ENCODE measurements around the gene QRICH1. TPM values are rescaled to one million over a fixed set of nuclear protein-coding genes. Genes with fewer than 3 reads are reported as not detected.

Gene QRICH1
- total and polyA plus RNA-seq, 2 of the 13 experiments (the other 11 are each of a cell fraction or from before 2014, with no cell fraction given): 52.6 to 102 TPM

GRCh38 chr3:49021813-49022687 is 71.8 kb downstream of the QRICH1 start, which contains the start of gene NDUFAF3 (continued):
- TF ChIP-seq ZIK1 (CRISPR knock-in tag; IDR thresholded peaks at IDR 0.05; ENCODE audit: borderline replicate concordance, low read depth) (no peak), ZNF292 (CRISPR knock-in tag; IDR thresholded peaks at IDR 0.05; ENCODE audit: borderline replicate concordance, low read depth) (no peak), THYN1 (CRISPR knock-in tag; IDR thresholded peaks at IDR 0.05; ENCODE audit: borderline replicate concordance, low read depth) (no peak), KIAA2018 (CRISPR knock-in tag; IDR thresholded peaks at IDR 0.05; ENCODE audit: borderline replicate concordance) (no peak), REL (CRISPR knock-in tag; conservative IDR thresholded peaks at IDR 0.05) (peak; percentile 28; the same call in 1 of the 2 replicates), MATR3 (CRISPR knock-in tag; IDR thresholded peaks at IDR 0.05) (no peak), POLR2A (IDR thresholded peaks at IDR 0.05; ENCODE audit: insufficient read depth in 1 of 2, low read depth in 2 of 2, low read length in 2 of 2) (peak in 1 of 2 experiments; percentile 95; a peak in 2 of 4 replicates), ATF5 (CRISPR knock-in tag; IDR thresholded peaks at IDR 0.05; ENCODE audit: low read depth) (peak; percentile 2; the same call in 1 of the 2 replicates), FOXC1 (CRISPR knock-in tag; IDR thresholded peaks at IDR 0.05; ENCODE audit: borderline replicate concordance) (peak; percentile 52), KDM4B (CRISPR knock-in tag; IDR thresholded peaks at IDR 0.05) (no peak), SMARCE1 (IDR thresholded peaks at IDR 0.05; ENCODE audit: borderline replicate concordance) (no peak), GABPA (IDR thresholded peaks at IDR 0.05; ENCODE audit: low read depth, low read length) (no peak), GABPA (CRISPR knock-in tag; IDR thresholded peaks at IDR 0.05; ENCODE audit: low read depth) (peak; percentile 55), PREB (CRISPR knock-in tag; IDR thresholded peaks at IDR 0.05) (no peak)

All from HepG2 (cell line).